Panc1 (cell line): Measurements from ENCODE around the gene COG3. TPM values are rescaled to one million over a fixed set of nuclear protein-coding genes. Genes with fewer than 3 reads are reported as not detected.

Experiments
- ATAC-seq: fragments of 200-7000 bp; cut with Tn5 transposase; 2 replicates; pipeline ENCODE4 v1.9.1; 2020; ENCODE audit warnings: mild to moderate bottlenecking, moderate library complexity
- BruUV-seq: library from RNA; stranded (reverse); fragments of 400-500 nt; replicated peaks from 2 replicates; lab custom pipeline; 2021; lab: Mats Ljungman, UMichigan
- CTCF ChIA-PET: fragments of 300-600 bp; sonication (Branson Sonifier 250); formaldehyde crosslinking; loops from one replicate; lab custom pipeline; 2022; ENCODE audit warnings: antibody characterized with exemption; lab: Charles Lee
- POLR2A ChIA-PET: fragments of 300-600 bp; sonication (Branson Sonifier 250); formaldehyde crosslinking; loops from one replicate; lab custom pipeline; 2022; ENCODE audit warnings: antibody characterized with exemption; lab: Charles Lee
- DNase-seq: peaks from one replicate; pipeline ENCODE4 v3.0.0-alpha.2; 2010; ENCODE audit warnings: low read depth, low spot score
- H3K27ac ChIP-seq: 2 replicates; pipeline ENCODE4 v1.5.1; 2011; ENCODE audit warnings: mild to moderate bottlenecking, low read length, inconsistent platforms
- H3K27me3 ChIP-seq: fragments of 200-500 bp; sonication (Bioruptor generic); 2 replicates; pipeline ENCODE4 v1.6.0; 2014; ENCODE audit warnings: low read length, inconsistent platforms; ENCODE audit not compliant: control insufficient read depth, insufficient read depth
- H3K36me3 ChIP-seq: fragments of 200-500 bp; sonication (Bioruptor generic); 2 replicates; pipeline ENCODE4 v1.5.1; 2014; ENCODE audit warnings: inconsistent platforms, mild to moderate bottlenecking, low read length, moderate library complexity; ENCODE audit not compliant: control insufficient read depth, insufficient read depth
- H3K4me1 ChIP-seq: 2 replicates; pipeline ENCODE4 v1.5.1; 2011; ENCODE audit warnings: inconsistent platforms, mild to moderate bottlenecking, low read length, moderate library complexity; ENCODE audit not compliant: control insufficient read depth, insufficient read depth
- H3K4me3 ChIP-seq, 2 experiments: 2 replicates each; pipeline ENCODE4 v1.5.1; 2011 to 2012; ENCODE audit warnings: low read depth in 2 of 2, low read length in 2 of 2, mild to moderate bottlenecking in 2 of 2, inconsistent platforms in 1 of 2, moderate library complexity in 1 of 2
- H3K9me3 ChIP-seq: fragments of 200-500 bp; sonication (Bioruptor generic); 2 replicates; pipeline ENCODE4 v1.5.1; 2014; ENCODE audit warnings: low read depth, mild to moderate bottlenecking, inconsistent platforms, low read length, moderate library complexity; ENCODE audit not compliant: control insufficient read depth, insufficient read depth
- POLR2AphosphoS5 ChIP-seq: IDR thresholded peaks from 2 replicates; pipeline ENCODE4 v1.6.1; 2012; ENCODE audit warnings: mild to moderate bottlenecking, low read depth, low read length, moderate library complexity
- SIN3A ChIP-seq: IDR thresholded peaks from 2 replicates; pipeline ENCODE4 v1.6.1; 2012; ENCODE audit warnings: low read depth, mild to moderate bottlenecking, low read length, moderate library complexity, borderline replicate concordance; ENCODE audit not compliant: insufficient read depth
- TCF7L2 ChIP-seq: IDR thresholded peaks from 2 replicates; pipeline ENCODE4 v1.6.1; 2011; ENCODE audit warnings: mild to moderate bottlenecking, low read depth, low read length, inconsistent platforms
- in situ Hi-C: cut with HindIII; loops from 2 replicates; pipeline ENCODE4 v1.10.0; 2016; ENCODE audit warnings: low sequenced_read_pairs, low pct_unique_long_range_greater_than_20kb
- intact Hi-C: fragments of 100-400 bp; cut with micrococcal nuclease; formaldehyde crosslinking; loops from one replicate; pipeline ENCODE4 v1.10.0; 2022; ENCODE audit not compliant: unreplicated experiment
- total RNA-seq: library from RNA; stranded (reverse); gene quantifications from one replicate; pipeline ENCODE4 v1.2.1, GENCODE V29; 2021; ENCODE audit not compliant: unreplicated experiment
- TF ChIP-seq, protein P1 (sequence below): fragments of 450-650 bp; IDR thresholded peaks from 2 replicates; pipeline ENCODE4 v1.5.1; 2017; ENCODE audit warnings: mild to moderate bottlenecking
- TF ChIP-seq, protein P2 (sequence below), 2 experiments: IDR thresholded peaks; 2 replicates each; pipeline ENCODE4 v1.6.1; 2011 to 2012; ENCODE audit warnings: low read depth in 2 of 2, control low read depth in 1 of 2, low read length in 1 of 2, mild to moderate bottlenecking in 1 of 2, moderate library complexity in 1 of 2; ENCODE audit not compliant: insufficient read depth in 1 of 2

The COG3 gene
- total RNA-seq, 1 experiment from 2014 or later: 13.6 TPM

DNA sequence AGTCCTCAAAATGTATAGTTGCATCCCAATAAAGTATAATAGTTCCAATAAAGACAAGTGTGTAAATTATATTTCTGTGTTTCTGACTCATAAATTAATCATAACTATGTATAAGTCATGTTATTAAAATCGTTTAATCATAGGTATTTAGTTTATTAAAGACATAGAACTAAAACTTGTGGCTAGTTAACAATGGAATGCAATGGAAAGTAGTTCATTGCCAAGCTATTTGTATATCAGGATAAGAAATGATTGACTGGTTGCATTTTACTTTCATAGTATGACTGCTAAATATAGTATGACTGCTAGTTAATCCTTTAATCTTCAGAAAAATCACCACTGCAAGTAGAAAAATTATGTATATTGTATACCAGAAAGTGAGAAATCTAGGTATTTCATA lies 16.9 kb downstream of the COG3 start:
- H3K36me3 ChIP-seq: peaks cover 12% of the 10 kb centered on the region

DNA sequence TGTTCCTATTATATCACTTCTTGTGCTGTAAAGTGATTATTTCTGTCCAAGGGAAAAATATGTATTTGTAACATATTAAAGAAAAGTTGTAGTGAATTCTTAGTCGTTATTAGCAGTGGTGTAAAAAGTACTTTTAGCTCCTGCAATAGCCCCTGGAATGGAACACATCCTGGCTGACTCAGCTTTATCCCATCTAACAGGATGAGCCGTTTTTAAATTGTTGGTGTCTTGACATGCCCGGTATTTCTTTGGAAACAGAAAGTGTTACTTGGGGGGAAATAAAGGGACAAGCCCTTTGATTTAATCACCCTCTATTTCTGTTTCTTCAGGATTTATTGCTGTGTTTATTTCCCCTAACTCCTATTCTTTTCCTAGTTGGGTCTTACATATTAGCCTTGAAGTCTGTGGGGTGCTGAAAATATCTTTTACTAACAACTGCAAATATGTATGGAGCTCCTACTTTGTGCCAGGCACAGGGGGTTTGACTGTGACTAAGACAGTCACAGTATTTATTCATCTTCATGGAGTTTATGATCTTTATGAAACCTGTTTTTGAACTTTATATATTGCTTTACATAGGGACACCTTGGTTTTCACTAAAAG lies 17.9 kb downstream of the COG3 start:
- no peaks in the 10 kb centered on the region for H3K4me1 ChIP-seq
- BruUV-seq: no TSS peak
- ChIA-PET CTCF (no interaction called here), POLR2A (no interaction called here)
- in situ Hi-C loops: no loop called here
- H3K4me3 ChIP-seq: no peak overlapping the region
- no peaks in the 10 kb centered on the region for H3K9me3 ChIP-seq
- intact Hi-C loops: no loop called here
- H3K36me3 ChIP-seq: peaks cover 10% of the 10 kb centered on the region
- TF ChIP-seq, protein P1, sequence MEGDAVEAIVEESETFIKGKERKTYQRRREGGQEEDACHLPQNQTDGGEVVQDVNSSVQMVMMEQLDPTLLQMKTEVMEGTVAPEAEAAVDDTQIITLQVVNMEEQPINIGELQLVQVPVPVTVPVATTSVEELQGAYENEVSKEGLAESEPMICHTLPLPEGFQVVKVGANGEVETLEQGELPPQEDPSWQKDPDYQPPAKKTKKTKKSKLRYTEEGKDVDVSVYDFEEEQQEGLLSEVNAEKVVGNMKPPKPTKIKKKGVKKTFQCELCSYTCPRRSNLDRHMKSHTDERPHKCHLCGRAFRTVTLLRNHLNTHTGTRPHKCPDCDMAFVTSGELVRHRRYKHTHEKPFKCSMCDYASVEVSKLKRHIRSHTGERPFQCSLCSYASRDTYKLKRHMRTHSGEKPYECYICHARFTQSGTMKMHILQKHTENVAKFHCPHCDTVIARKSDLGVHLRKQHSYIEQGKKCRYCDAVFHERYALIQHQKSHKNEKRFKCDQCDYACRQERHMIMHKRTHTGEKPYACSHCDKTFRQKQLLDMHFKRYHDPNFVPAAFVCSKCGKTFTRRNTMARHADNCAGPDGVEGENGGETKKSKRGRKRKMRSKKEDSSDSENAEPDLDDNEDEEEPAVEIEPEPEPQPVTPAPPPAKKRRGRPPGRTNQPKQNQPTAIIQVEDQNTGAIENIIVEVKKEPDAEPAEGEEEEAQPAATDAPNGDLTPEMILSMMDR: no peak
- TF ChIP-seq, protein P2, sequence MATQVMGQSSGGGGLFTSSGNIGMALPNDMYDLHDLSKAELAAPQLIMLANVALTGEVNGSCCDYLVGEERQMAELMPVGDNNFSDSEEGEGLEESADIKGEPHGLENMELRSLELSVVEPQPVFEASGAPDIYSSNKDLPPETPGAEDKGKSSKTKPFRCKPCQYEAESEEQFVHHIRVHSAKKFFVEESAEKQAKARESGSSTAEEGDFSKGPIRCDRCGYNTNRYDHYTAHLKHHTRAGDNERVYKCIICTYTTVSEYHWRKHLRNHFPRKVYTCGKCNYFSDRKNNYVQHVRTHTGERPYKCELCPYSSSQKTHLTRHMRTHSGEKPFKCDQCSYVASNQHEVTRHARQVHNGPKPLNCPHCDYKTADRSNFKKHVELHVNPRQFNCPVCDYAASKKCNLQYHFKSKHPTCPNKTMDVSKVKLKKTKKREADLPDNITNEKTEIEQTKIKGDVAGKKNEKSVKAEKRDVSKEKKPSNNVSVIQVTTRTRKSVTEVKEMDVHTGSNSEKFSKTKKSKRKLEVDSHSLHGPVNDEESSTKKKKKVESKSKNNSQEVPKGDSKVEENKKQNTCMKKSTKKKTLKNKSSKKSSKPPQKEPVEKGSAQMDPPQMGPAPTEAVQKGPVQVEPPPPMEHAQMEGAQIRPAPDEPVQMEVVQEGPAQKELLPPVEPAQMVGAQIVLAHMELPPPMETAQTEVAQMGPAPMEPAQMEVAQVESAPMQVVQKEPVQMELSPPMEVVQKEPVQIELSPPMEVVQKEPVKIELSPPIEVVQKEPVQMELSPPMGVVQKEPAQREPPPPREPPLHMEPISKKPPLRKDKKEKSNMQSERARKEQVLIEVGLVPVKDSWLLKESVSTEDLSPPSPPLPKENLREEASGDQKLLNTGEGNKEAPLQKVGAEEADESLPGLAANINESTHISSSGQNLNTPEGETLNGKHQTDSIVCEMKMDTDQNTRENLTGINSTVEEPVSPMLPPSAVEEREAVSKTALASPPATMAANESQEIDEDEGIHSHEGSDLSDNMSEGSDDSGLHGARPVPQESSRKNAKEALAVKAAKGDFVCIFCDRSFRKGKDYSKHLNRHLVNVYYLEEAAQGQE (IDR thresholded peaks at IDR 0.05; ENCODE audit: insufficient read depth in 1 of 2, low read depth in 2 of 2, low read length in 1 of 2): no peak
- TF ChIP-seq POLR2AphosphoS5 (no peak), TCF7L2 (no peak), SIN3A (no peak)
- ATAC-seq (no peak), DNase-seq (no peak)
- H3K27me3 ChIP-seq: no peaks in the 10 kb centered on the region
- H3K27ac ChIP-seq: no peak overlapping the region

More for the DNA sequence above, 16.9 kb downstream of the COG3 start:
- POLR2A ChIA-PET: no interaction called here
- H3K9me3 ChIP-seq: no peaks in the 10 kb centered on the region
- ATAC-seq: no peak
- in situ Hi-C loops: no loop called here
- BruUV-seq: no TSS peak
- TF ChIP-seq, protein P2 (IDR thresholded peaks at IDR 0.05; ENCODE audit: insufficient read depth in 1 of 2, low read depth in 2 of 2, low read length in 1 of 2): no peak
- TF ChIP-seq, protein P1: no peak
- TF ChIP-seq TCF7L2: no peak
- TF ChIP-seq SIN3A: no peak
- TF ChIP-seq POLR2AphosphoS5: no peak
- H3K4me1 ChIP-seq: no peaks in the 10 kb centered on the region
- no peak overlapping the region for H3K4me3 ChIP-seq
- intact Hi-C loops: no loop called here
- H3K27ac ChIP-seq: no peak overlapping the region
- no peak for DNase-seq
- H3K27me3 ChIP-seq: no peaks in the 10 kb centered on the region
- CTCF ChIA-PET: no interaction called here
